Measurements from ENCODE around the gene SYT10. TPM values are rescaled to one million over a fixed set of nuclear protein-coding genes. Genes with fewer than 3 reads are reported as not detected.
A peak's percentile ranks its signal among the peaks of the same experiment; 100 is the strongest.

The SYT10 gene
- total RNA-seq, 1 donor from 2014 or later: 1.1 TPM

DNA sequence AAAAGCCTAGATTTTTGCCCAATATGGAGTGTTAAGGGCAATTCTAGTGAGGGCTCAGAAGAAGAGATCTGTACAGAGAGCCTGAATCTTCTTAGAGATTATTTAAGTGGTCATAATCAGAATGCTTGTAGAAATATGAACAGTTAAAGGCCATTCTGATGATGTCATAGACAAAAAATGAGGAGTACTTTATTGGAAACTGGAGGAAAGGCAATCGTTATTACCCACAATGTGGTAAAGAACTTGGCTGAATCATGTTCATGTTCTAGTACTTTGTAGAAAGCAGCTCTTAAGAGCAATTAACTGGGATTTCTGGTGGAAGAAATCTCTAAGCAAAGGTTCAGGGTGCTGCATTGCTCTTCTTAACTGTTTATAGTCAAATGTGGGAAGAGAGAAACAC lies 36.4 kb upstream of the SYT10 start:
- DNase-seq (ENCODE audit: low spot score, unreplicated experiment): no peak
- Mint-ChIP-seq H3K4me3 (ENCODE audit: low read depth) (no peak overlapping the region), H3K36me3 (ENCODE audit: insufficient read depth) (no peaks in the 10 kb centered on the region), H3K27me3 (no peaks in the 10 kb centered on the region), H3K4me1 (ENCODE audit: low read depth) (no peaks in the 10 kb centered on the region), H3K27ac (no peak overlapping the region), H3K9me3 (ENCODE audit: low read depth) (peaks cover 16% of the 10 kb centered on the region)
- TF ChIP-seq, protein P1, sequence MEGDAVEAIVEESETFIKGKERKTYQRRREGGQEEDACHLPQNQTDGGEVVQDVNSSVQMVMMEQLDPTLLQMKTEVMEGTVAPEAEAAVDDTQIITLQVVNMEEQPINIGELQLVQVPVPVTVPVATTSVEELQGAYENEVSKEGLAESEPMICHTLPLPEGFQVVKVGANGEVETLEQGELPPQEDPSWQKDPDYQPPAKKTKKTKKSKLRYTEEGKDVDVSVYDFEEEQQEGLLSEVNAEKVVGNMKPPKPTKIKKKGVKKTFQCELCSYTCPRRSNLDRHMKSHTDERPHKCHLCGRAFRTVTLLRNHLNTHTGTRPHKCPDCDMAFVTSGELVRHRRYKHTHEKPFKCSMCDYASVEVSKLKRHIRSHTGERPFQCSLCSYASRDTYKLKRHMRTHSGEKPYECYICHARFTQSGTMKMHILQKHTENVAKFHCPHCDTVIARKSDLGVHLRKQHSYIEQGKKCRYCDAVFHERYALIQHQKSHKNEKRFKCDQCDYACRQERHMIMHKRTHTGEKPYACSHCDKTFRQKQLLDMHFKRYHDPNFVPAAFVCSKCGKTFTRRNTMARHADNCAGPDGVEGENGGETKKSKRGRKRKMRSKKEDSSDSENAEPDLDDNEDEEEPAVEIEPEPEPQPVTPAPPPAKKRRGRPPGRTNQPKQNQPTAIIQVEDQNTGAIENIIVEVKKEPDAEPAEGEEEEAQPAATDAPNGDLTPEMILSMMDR (IDR thresholded peaks at IDR 0.05; ENCODE audit: unreplicated experiment): no peak

DNA sequence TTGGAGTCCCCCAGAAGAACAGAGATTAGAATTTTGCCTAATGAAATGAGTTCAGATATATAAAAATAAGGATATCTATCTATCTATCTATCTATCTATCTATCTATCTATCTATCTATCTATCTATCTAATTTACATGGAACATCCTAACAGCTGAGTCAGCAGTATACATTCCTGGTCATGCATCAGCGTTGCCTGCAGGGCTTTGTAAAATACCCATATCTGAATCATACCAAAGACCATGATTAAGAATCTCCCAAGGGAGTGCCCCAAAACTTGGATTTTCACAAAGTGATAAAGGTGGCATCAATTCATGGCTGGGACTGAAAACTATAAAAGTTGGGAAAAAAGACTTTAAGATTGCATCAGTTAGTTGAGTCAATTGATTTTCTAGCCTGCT lies 32.7 kb upstream of the SYT10 start:
- no peaks in the 10 kb centered on the region for H3K27me3 Mint-ChIP-seq
- H3K9me3 Mint-ChIP-seq (ENCODE audit: low read depth): peaks cover 10% of the 10 kb centered on the region
- H3K4me3 Mint-ChIP-seq (ENCODE audit: low read depth): no peak overlapping the region
- no peak for DNase-seq (ENCODE audit: low spot score, unreplicated experiment)
- TF ChIP-seq, protein P1 (IDR thresholded peaks at IDR 0.05; ENCODE audit: unreplicated experiment): no peak
- no peak overlapping the region for H3K27ac Mint-ChIP-seq
- no peaks in the 10 kb centered on the region for H3K4me1 Mint-ChIP-seq (ENCODE audit: low read depth)
- H3K36me3 Mint-ChIP-seq (ENCODE audit: insufficient read depth): no peaks in the 10 kb centered on the region

DNA sequence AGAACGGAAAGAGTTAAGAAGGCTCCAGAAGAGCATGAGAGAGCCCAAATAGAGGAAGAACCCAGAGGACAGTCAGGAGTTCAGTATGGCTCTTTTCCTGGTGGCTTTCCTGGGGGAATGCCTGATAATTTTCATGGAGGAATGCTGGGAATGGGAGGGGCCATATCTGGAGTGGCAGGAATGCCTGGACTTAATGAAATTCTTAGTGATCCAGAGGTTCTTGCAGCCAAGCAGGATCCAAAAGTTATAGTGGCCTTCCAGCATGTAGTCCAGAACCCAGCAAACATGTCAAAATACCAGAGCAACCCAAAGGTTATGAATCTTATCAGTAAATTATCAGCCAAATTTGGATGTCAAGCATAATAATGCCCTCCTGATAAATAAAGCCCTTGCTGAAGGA lies 15.5 kb upstream of the SYT10 start:
- TF ChIP-seq, protein P1 (IDR thresholded peaks at IDR 0.05; ENCODE audit: unreplicated experiment): no peak
- Mint-ChIP-seq H3K9me3 (ENCODE audit: low read depth) (peaks cover 8% of the 10 kb centered on the region), H3K36me3 (ENCODE audit: insufficient read depth) (no peaks in the 10 kb centered on the region), H3K4me1 (ENCODE audit: low read depth) (no peaks in the 10 kb centered on the region), H3K27me3 (no peaks in the 10 kb centered on the region), H3K27ac (no peak overlapping the region), H3K4me3 (ENCODE audit: low read depth) (no peak overlapping the region)
- no peak for DNase-seq (ENCODE audit: low spot score, unreplicated experiment)

DNA sequence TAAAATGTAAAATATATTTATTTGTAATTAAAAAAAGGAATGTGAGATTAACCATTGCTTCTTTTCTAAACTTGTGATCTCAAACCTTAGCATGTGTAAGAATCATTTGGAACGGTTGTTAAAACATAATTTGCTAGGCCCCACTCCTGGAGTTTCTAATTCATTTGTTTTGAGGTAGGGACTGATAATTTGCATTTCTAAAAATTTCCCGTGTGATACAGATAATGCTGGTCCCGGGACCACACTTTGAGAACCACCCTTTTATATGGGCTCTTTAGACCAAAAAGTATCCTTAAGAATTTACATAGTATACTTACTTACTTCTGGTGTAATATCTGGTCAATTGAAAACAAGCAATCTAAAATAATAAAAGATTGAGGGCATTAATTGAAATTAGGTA lies 10.9 kb upstream of the SYT10 start:
- Mint-ChIP-seq H3K4me1 (ENCODE audit: low read depth) (no peaks in the 10 kb centered on the region), H3K27ac (no peak overlapping the region), H3K27me3 (no peaks in the 10 kb centered on the region), H3K9me3 (ENCODE audit: low read depth) (peaks cover 2% of the 10 kb centered on the region), H3K4me3 (ENCODE audit: low read depth) (no peak overlapping the region), H3K36me3 (ENCODE audit: insufficient read depth) (no peaks in the 10 kb centered on the region)
- DNase-seq (ENCODE audit: low spot score, unreplicated experiment): no peak
- TF ChIP-seq, protein P1 (IDR thresholded peaks at IDR 0.05; ENCODE audit: unreplicated experiment): no peak

DNA sequence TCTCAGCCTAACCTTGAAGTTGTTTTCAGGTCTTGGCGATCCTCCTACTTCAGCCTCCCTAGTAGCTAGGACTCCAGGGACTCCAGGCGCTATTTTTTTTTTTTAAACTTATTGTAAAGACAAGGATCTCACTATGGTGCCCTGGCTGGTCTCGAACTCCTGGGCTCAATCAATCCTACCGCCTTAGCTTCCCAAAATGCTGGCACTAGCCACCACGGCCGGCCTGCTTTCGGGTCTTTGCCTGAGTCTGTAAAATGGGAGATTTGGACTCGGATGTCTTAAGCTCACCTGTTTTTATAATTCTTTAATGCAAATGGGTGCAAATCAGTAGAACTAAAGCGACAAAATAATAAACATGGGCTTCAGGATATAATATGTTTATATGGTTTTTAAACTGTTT lies 858 bp upstream of the SYT10 start:
- H3K4me1 Mint-ChIP-seq (ENCODE audit: low read depth): peaks cover 8% of the 10 kb centered on the region
- no peak overlapping the region for H3K27ac Mint-ChIP-seq
- peak overlapping the region; percentile 65 for H3K4me3 Mint-ChIP-seq (ENCODE audit: low read depth)
- TF ChIP-seq, protein P1 (IDR thresholded peaks at IDR 0.05; ENCODE audit: unreplicated experiment): no peak
- no peak for DNase-seq (ENCODE audit: low spot score, unreplicated experiment)
- H3K36me3 Mint-ChIP-seq (ENCODE audit: insufficient read depth): no peaks in the 10 kb centered on the region
- no peaks in the 10 kb centered on the region for H3K9me3 Mint-ChIP-seq (ENCODE audit: low read depth)
- peaks cover 72% of the 10 kb centered on the region for H3K27me3 Mint-ChIP-seq
